K562 (cell line): ENCODE results near the gene PKHD1. TPM values are rescaled to one million over a fixed set of nuclear protein-coding genes. Genes with fewer than 3 reads are reported as not detected.
"Not testable (repeated sequence)": the region's sequence is repeated elsewhere in the genome, so short reads cannot be mapped to it uniquely, and the experiment has no call there.

Experiments
- ATAC-seq: fragments of 200-7000 bp; cut with Tn5 transposase; 3 replicates; pipeline ENCODE4 v1.9.1; 2020; ENCODE audit warnings: moderate library complexity
- BruUV-seq: library from RNA; stranded (reverse); fragments of 400-500 nt; replicated peaks from 2 replicates; lab custom pipeline; 2021; lab: Mats Ljungman, UMichigan
- CTCF ChIA-PET: fragments of 300-600 bp; formaldehyde crosslinking; extraction: SDS; loops from one replicate; lab custom pipeline; 2021; ENCODE audit warnings: low intra/inter-chr PET ratio; lab: Yijun Ruan, JAX
- POLR2A ChIA-PET: fragments of 300-600, 350-650 bp; sonication (Branson Sonifier 250); formaldehyde crosslinking; extraction: SDS; loops from one replicate; lab custom pipeline; 2021; ENCODE audit warnings: antibody characterized with exemption, inconsistent platforms; lab: Yijun Ruan, JAX
- DNase-seq, 4 experiments: peaks; one replicate each; pipeline versions ENCODE4 v3.0.0 to v3.0.0-alpha.2; 2011 to 2018; ENCODE audit warnings: low spot score in 3 of 4, mixed read lengths in 3 of 4; ENCODE audit errors: extremely low read depth in 1 of 4
- FAIRE-seq: peaks from 2 replicates; lab custom pipeline; 2011; peaks lifted over from hg19 to GRCh38; lab: Jason Lieb, UNC
- H2AFZ ChIP-seq: 2 replicates; pipeline ENCODE4 v1.6.0; 2011; ENCODE audit warnings: low read depth, low read length, control low read depth, inconsistent platforms
- H3K27ac ChIP-seq: fragments of 200-600 bp; 3 replicates; pipeline ENCODE4 v1.8.0; 2011; ENCODE audit warnings: low read depth, mild to moderate bottlenecking, control low read depth, inconsistent platforms, low read length, moderate library complexity, mixed read lengths; ENCODE audit errors: extremely low read depth
- H3K27me3 ChIP-seq, 2 experiments: fragments of 300-600 bp in 1 of 2; 2 replicates in 1 of 2; 3 replicates in 1 of 2; pipeline versions ENCODE4 v1.6.0 to v1.8.0; 2011; ENCODE audit warnings: inconsistent platforms in 2 of 2, low read length in 2 of 2, mild to moderate bottlenecking in 1 of 2, mixed read lengths in 1 of 2, moderate library complexity in 1 of 2; ENCODE audit not compliant: control insufficient read depth in 2 of 2, insufficient read depth in 2 of 2
- H3K36me3 ChIP-seq: fragments of 300-600 bp; 3 replicates; pipeline ENCODE4 v1.8.0; 2011; ENCODE audit warnings: mild to moderate bottlenecking, low read length, inconsistent platforms; ENCODE audit not compliant: control insufficient read depth, insufficient read depth
- H3K4me1 ChIP-seq, 2 experiments: fragments of 200-600 bp in 1 of 2; replicated peaks in 1 of 2; 2 replicates in 1 of 2; 3 replicates in 1 of 2; pipeline versions ENCODE4 v1.5.1 to v1.8.0; 2011; ENCODE audit warnings: inconsistent platforms in 2 of 2, low read length in 2 of 2, mild to moderate bottlenecking in 1 of 2, mixed read lengths in 1 of 2, moderate library complexity in 1 of 2; ENCODE audit not compliant: control insufficient read depth in 2 of 2, insufficient read depth in 2 of 2
- H3K4me2 ChIP-seq: 2 replicates; pipeline ENCODE4 v1.6.1; 2011; ENCODE audit warnings: low read length, control low read depth, inconsistent platforms, mixed read lengths; ENCODE audit not compliant: insufficient read depth
- H3K4me3 ChIP-seq: fragments of 200-600 bp; sonication (generic), shearing (Covaris generic); 2 replicates; pipeline ENCODE4 v1.5.1; 2016; ENCODE audit warnings: control low read depth, inconsistent platforms
- H3K79me2 ChIP-seq: fragments of 200-600 bp; 3 replicates; pipeline ENCODE4 v1.8.0; 2011; ENCODE audit warnings: low read length, inconsistent platforms; ENCODE audit not compliant: control insufficient read depth, insufficient read depth
- H3K9ac ChIP-seq, 2 experiments: 2 replicates each; pipeline versions ENCODE4 v1.6.0 to v1.6.1; 2011; ENCODE audit warnings: low read depth in 2 of 2, low read length in 2 of 2, control low read depth in 1 of 2, inconsistent platforms in 1 of 2, mild to moderate bottlenecking in 1 of 2, mixed read lengths in 1 of 2; ENCODE audit not compliant: insufficient read depth in 1 of 2
- H3K9me1 ChIP-seq: one replicate; pipeline ENCODE4 v1.6.0; 2011; ENCODE audit warnings: inconsistent platforms, mild to moderate bottlenecking, low read length, moderate library complexity; ENCODE audit not compliant: control insufficient read depth, insufficient read depth
- H3K9me3 ChIP-seq: replicated peaks from 2 replicates; pipeline ENCODE4 v1.5.1; 2011; ENCODE audit warnings: low read depth, low read length, inconsistent platforms; ENCODE audit not compliant: control insufficient read depth, insufficient read depth
- H4K20me1 ChIP-seq: replicated peaks from 2 replicates; pipeline ENCODE4 v1.6.1; 2011; ENCODE audit warnings: low read length, inconsistent platforms, mixed read lengths; ENCODE audit not compliant: control insufficient read depth, insufficient read depth
- GABPA ChIP-seq: fragments of 200-800 bp; sonication (Bioruptor generic); conservative IDR thresholded peaks from 2 replicates; pipeline ENCODE4 v1.6.1; 2016; ENCODE audit warnings: low read depth, missing genetic modification characterization, missing compliant biosample characterization
- WGBS: fragments of 100-300 bp; shearing (Covaris generic); methylation state at CpG from one replicate; pipeline ENCODE4 v1.1.6; 2016; ENCODE audit warnings: low coverage, mixed read lengths; ENCODE audit not compliant: insufficient coverage; ENCODE audit errors: missing lambda C conversion rate; 5-methylcytosine and 5-hydroxymethylcytosine counted together
- in situ Hi-C: fragments of 300-500 bp; cut with MboI; formaldehyde crosslinking; loops from 4 replicates; pipeline ENCODE4 v1.15.0; 2018; ENCODE audit warnings: inconsistent platforms, mixed read lengths
- intact Hi-C: fragments of 100-400 bp; cut with micrococcal nuclease; formaldehyde crosslinking; loops from 2 replicates; pipeline ENCODE4 v1.14.2; 2022
- polyA plus RNA-seq, 8 experiments: library from polyadenylated mRNA; depleted of rRNA in 4 of 8; stranded (reverse) in 5 of 8; unstranded in 3 of 8; fragments of >200 nt; fragmentation: Nextera tagmentation in 2 of 8; fragmentation: Illumina TruSeq in 1 of 8; extraction: Ambion mirVana in 2 of 8; extraction: Trizol in 1 of 8; gene quantifications; 2 replicates each; pipeline versions ENCODE4 v1.2.1 to v1.2.3, GENCODE V29; 2011 to 2014; ENCODE audit warnings: inconsistent platforms in 1 of 8, missing spikeins in 1 of 8
- total RNA-seq, 7 experiments: library from RNA; depleted of rRNA in 6 of 7; stranded (reverse); fragments of >200 nt in 6 of 7; fragmentation: Illumina TruSeq in 2 of 7; extraction: Trizol in 2 of 7; gene quantifications; 2 replicates each; pipeline versions ENCODE4 v1.2.1 to v1.2.3, GENCODE V29; 2011 to 2021; ENCODE audit warnings: low replicate concordance in 1 of 7
- TF ChIP-seq, protein P1 (sequence below), 2 experiments: fragments of 450-650 bp; IDR thresholded peaks; 2 replicates each; pipeline ENCODE4 v1.6.1; 2016

PKHD1 gene
- total and polyA plus RNA-seq, 9 of the 15 experiments (the other 6 are each of a cell fraction or from before 2014, with no cell fraction given): 0.01 to 0.04 (median 0.01) TPM; not detected in 6

DNA sequence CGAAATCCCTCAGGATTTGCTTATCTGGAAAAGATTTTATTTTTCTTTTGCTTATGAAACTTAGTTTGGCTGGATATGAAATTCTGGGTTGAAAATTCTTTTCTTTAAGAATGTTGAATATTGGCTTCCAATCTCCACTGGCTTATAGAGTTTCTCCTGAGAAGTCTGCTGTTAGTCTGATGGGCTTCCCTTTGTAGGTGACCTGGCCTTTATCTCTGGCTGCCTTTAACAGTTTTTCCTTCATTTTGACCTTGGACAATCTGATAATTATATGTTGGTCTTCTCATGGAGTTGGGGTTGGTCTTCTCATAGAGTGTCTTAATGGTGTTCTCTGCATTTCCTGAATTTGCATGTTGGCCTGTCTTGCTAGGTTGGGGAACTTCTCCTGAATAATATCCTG is 234.3 kb downstream of the PKHD1 start:
- intact Hi-C loops: loop anchor here (10.0 kb wide), 2 partner anchors 172 to 1038 kb away; partner anchors contain the start of gene TFAP2B
- H3K36me3 ChIP-seq, H4K20me1 ChIP-seq, FAIRE-seq, in situ Hi-C loops, ATAC-seq, H2AFZ ChIP-seq, H3K27me3 ChIP-seq, DNase-seq, H3K4me3 ChIP-seq, H3K4me2 ChIP-seq, POLR2A ChIA-PET, H3K4me1 ChIP-seq, H3K27ac ChIP-seq, H3K9ac ChIP-seq, H3K9me3 ChIP-seq, BruUV-seq, H3K79me2 ChIP-seq, CTCF ChIA-PET, H3K9me1 ChIP-seq: not testable (repeated sequence)
- WGBS: 0% methylated on average over 1 of the region's 1 CpG

DNA sequence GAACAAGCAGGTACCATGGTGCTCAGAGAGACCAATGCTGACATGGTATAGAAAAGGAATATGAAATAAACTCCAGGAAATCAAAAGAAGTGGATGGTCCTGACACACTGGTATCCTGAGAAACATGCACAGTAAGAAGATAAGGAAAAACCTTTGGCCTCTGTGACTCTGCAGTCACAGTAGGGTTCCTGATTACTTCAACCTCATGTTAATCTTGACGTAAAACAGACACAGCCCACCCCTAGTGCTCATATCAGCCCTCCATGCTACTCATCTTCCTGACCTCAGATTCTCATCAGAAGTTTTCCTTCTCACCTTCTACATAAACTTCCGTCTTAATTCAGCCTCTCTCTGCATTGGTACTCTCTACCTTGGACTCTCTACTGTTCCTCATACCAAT is 240.9 kb downstream of the PKHD1 start:
- Histone ChIP-seq H3K27me3 (no peaks in the 10 kb centered on the region), H2AFZ (no peak overlapping the region), H3K27ac (no peak overlapping the region), H3K9ac (no peak overlapping the region), H3K36me3 (no peaks in the 10 kb centered on the region), H3K4me2 (no peak overlapping the region), H3K9me3 (no peaks in the 10 kb centered on the region), H4K20me1 (no peaks in the 10 kb centered on the region), H3K9me1 (no peaks in the 10 kb centered on the region), H3K79me2 (no peaks in the 10 kb centered on the region), H3K4me3 (no peak overlapping the region), H3K4me1 (no peaks in the 10 kb centered on the region)
- TF ChIP-seq, protein P1, sequence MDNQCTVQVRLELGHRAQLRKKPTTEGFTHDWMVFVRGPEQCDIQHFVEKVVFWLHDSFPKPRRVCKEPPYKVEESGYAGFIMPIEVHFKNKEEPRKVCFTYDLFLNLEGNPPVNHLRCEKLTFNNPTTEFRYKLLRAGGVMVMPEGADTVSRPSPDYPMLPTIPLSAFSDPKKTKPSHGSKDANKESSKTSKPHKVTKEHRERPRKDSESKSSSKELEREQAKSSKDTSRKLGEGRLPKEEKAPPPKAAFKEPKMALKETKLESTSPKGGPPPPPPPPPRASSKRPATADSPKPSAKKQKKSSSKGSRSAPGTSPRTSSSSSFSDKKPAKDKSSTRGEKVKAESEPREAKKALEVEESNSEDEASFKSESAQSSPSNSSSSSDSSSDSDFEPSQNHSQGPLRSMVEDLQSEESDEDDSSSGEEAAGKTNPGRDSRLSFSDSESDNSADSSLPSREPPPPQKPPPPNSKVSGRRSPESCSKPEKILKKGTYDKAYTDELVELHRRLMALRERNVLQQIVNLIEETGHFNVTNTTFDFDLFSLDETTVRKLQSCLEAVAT (IDR thresholded peaks at IDR 0.05): no peak
- TF ChIP-seq GABPA (tag): no peak
- ATAC-seq (no peak), DNase-seq (no peak), FAIRE-seq (no peak)
- 0% methylated on average over 2 of the region's 2 CpGs for WGBS
- intact Hi-C loops (no loop called here), in situ Hi-C loops (no loop called here)
- ChIA-PET POLR2A (no interaction called here), CTCF (no interaction called here)
- BruUV-seq: no TSS peak
